Endothelial cell of umbilical vein (primary cell): ENCODE data around the gene TSPAN1.

Experiments used
- EZH2 ChIP-seq: IDR thresholded peaks from 2 replicates; pipeline ENCODE4 v1.6.1; 2012; ENCODE audit warnings: borderline replicate concordance, low read depth, mild to moderate bottlenecking, moderate library complexity, low read length, inconsistent platforms; ENCODE audit not compliant: severe bottlenecking
- FOS ChIP-seq: IDR thresholded peaks from 2 replicates; pipeline ENCODE4 v1.6.1; 2011; ENCODE audit warnings: mild to moderate bottlenecking, low read length, moderate library complexity, borderline replicate concordance; ENCODE audit not compliant: insufficient read depth
- GATA2 ChIP-seq: IDR thresholded peaks from 2 replicates; pipeline ENCODE4 v1.7.0; 2011; ENCODE audit warnings: low read depth, mild to moderate bottlenecking, moderate library complexity, mixed read lengths, low read length; ENCODE audit not compliant: insufficient read length, insufficient read depth
- MAX ChIP-seq: IDR thresholded peaks from 2 replicates; pipeline ENCODE4 v1.6.1; 2011; ENCODE audit not compliant: insufficient read depth, insufficient read length
- POLR2A ChIP-seq: IDR thresholded peaks from 2 replicates; pipeline ENCODE4 v1.6.1; 2012; ENCODE audit warnings: low read depth, mild to moderate bottlenecking, control low read depth, low read length
- TF ChIP-seq, protein P1 (sequence below), 2 donors: IDR thresholded peaks; 1 replicate in 1 of 2; 2 replicates in 1 of 2; pipeline ENCODE4 v1.5.1; 2011; ENCODE audit warnings: low read length in 2 of 2, mild to moderate bottlenecking in 2 of 2, moderate library complexity in 2 of 2, control low read depth in 1 of 2, inconsistent platforms in 1 of 2, low read depth in 1 of 2; ENCODE audit not compliant: insufficient read depth in 1 of 2; ENCODE audit errors: extremely low read depth in 1 of 2

DNA sequence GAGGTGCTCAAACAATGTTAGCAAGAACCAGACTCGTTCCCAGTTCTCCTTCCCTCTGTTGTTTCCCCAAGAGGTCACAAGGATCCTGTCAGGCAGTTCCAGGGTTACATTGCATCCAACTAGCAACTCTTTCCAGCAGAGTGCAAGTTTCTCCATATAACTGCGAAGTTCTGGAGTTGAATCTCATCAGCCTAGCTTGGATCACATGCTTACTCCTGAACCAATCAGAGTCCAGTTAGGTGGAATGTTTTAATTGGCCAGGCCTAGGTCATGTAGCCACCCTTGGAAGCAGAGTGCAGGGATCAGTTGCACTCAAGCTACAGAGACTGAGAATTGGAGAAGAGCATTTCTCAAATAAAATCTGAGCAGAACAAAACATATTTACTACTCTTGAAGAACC lies 26.6 kb upstream of the TSPAN1 start:
- TF ChIP-seq, protein P1, sequence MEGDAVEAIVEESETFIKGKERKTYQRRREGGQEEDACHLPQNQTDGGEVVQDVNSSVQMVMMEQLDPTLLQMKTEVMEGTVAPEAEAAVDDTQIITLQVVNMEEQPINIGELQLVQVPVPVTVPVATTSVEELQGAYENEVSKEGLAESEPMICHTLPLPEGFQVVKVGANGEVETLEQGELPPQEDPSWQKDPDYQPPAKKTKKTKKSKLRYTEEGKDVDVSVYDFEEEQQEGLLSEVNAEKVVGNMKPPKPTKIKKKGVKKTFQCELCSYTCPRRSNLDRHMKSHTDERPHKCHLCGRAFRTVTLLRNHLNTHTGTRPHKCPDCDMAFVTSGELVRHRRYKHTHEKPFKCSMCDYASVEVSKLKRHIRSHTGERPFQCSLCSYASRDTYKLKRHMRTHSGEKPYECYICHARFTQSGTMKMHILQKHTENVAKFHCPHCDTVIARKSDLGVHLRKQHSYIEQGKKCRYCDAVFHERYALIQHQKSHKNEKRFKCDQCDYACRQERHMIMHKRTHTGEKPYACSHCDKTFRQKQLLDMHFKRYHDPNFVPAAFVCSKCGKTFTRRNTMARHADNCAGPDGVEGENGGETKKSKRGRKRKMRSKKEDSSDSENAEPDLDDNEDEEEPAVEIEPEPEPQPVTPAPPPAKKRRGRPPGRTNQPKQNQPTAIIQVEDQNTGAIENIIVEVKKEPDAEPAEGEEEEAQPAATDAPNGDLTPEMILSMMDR (IDR thresholded peaks at IDR 0.05; ENCODE audit: extremely low read depth in 1 of 2, insufficient read depth in 1 of 2, low read depth in 1 of 2, low read length in 2 of 2), result no peak
- no peak for TF ChIP-seq FOS
- no peak for TF ChIP-seq MAX
- TF ChIP-seq GATA2, result no peak
- TF ChIP-seq POLR2A, result no peak
- TF ChIP-seq EZH2, result no peak
